GM12878 (cell line): ENCODE data around the gene SRPX2.

Experiments used
- CREB1 ChIP-seq: IDR thresholded peaks from 2 replicates; pipeline ENCODE4 v1.6.1; 2012; ENCODE audit warnings: low read depth, mild to moderate bottlenecking, inconsistent platforms
- CTCF ChIP-seq, 3 experiments: IDR thresholded peaks in 2 of 3; conservative IDR thresholded peaks in 1 of 3; 2 replicates each; pipeline ENCODE4 v1.5.1; 2011; ENCODE audit warnings: low read depth in 3 of 3, low read length in 3 of 3, mild to moderate bottlenecking in 3 of 3, control low read depth in 2 of 3, moderate library complexity in 2 of 3, inconsistent platforms in 1 of 3, mixed read lengths in 1 of 3; ENCODE audit not compliant: control insufficient read depth in 2 of 3, insufficient read depth in 1 of 3; ENCODE audit errors: extremely low read depth in 1 of 3
- JUNB ChIP-seq: IDR thresholded peaks from 2 replicates; pipeline ENCODE4 v1.6.1; 2016; ENCODE audit warnings: antibody characterized with exemption, mild to moderate bottlenecking
- MYB ChIP-seq: fragments of 150-350 bp; IDR thresholded peaks from 2 replicates; pipeline ENCODE4 v1.6.1; 2014; ENCODE audit warnings: mild to moderate bottlenecking, low read depth, low read length, borderline replicate concordance
- NR2C1 ChIP-seq: fragments of 450-650 bp; IDR thresholded peaks from 2 replicates; pipeline ENCODE4 v1.6.1; 2017; ENCODE audit warnings: antibody characterized with exemption, mild to moderate bottlenecking, moderate library complexity
- NRF1 ChIP-seq: conservative IDR thresholded peaks from 2 replicates; pipeline ENCODE4 v1.6.1; 2011; ENCODE audit warnings: mild to moderate bottlenecking, low read depth, low read length, improper control_type of control experiment
- RELA ChIP-seq: fragments of 450-650 bp; IDR thresholded peaks from 2 replicates; pipeline ENCODE4 v1.8.0; 2014; ENCODE audit warnings: borderline replicate concordance; ENCODE audit not compliant: partially characterized antibody
- YY1 ChIP-seq: IDR thresholded peaks from 2 replicates; pipeline ENCODE4 v1.6.1; 2011; ENCODE audit warnings: low read depth, mild to moderate bottlenecking, low read length
- TF ChIP-seq, protein P1 (sequence below): IDR thresholded peaks from 2 replicates; pipeline ENCODE4 v1.6.1; 2012; ENCODE audit warnings: mild to moderate bottlenecking, low read depth, low read length

GRCh38 chrX:100674705-100675104, 30.7 kb downstream of the SRPX2 start:
- TF ChIP-seq JUNB = no peak
- no peak for TF ChIP-seq MYB
- no peak for TF ChIP-seq YY1
- TF ChIP-seq NR2C1 = no peak
- TF ChIP-seq, protein P1, sequence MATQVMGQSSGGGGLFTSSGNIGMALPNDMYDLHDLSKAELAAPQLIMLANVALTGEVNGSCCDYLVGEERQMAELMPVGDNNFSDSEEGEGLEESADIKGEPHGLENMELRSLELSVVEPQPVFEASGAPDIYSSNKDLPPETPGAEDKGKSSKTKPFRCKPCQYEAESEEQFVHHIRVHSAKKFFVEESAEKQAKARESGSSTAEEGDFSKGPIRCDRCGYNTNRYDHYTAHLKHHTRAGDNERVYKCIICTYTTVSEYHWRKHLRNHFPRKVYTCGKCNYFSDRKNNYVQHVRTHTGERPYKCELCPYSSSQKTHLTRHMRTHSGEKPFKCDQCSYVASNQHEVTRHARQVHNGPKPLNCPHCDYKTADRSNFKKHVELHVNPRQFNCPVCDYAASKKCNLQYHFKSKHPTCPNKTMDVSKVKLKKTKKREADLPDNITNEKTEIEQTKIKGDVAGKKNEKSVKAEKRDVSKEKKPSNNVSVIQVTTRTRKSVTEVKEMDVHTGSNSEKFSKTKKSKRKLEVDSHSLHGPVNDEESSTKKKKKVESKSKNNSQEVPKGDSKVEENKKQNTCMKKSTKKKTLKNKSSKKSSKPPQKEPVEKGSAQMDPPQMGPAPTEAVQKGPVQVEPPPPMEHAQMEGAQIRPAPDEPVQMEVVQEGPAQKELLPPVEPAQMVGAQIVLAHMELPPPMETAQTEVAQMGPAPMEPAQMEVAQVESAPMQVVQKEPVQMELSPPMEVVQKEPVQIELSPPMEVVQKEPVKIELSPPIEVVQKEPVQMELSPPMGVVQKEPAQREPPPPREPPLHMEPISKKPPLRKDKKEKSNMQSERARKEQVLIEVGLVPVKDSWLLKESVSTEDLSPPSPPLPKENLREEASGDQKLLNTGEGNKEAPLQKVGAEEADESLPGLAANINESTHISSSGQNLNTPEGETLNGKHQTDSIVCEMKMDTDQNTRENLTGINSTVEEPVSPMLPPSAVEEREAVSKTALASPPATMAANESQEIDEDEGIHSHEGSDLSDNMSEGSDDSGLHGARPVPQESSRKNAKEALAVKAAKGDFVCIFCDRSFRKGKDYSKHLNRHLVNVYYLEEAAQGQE = no peak
- TF ChIP-seq NRF1 = no peak
- no peak for TF ChIP-seq CREB1
- no peak for TF ChIP-seq CTCF (IDR thresholded peaks at IDR 0.05 in 2 of 3, conservative IDR thresholded peaks at IDR 0.05 in 1 of 3; ENCODE audit: control insufficient read depth in 2 of 3, extremely low read depth in 1 of 3, insufficient read depth in 1 of 3, low read depth in 3 of 3, low read length in 3 of 3)
- TF ChIP-seq RELA = no peak
